Bronchial epithelial cell (primary cell): Measurements from ENCODE around the gene IFIT2. TPM values are rescaled to one million over a fixed set of nuclear protein-coding genes. Genes with fewer than 3 reads are reported as not detected.
A peak's percentile ranks its signal among the peaks of the same experiment; 100 is the strongest.

Experiments used
- DNase-seq: peaks from one replicate; pipeline ENCODE4 v3.0.0-alpha.2; 2010; ENCODE audit warnings: low read depth
- FAIRE-seq: peaks from 2 replicates; lab custom pipeline; 2011; peaks lifted over from hg19 to GRCh38; lab: Jason Lieb, UNC
- H3K27me3 ChIP-seq: 2 replicates; pipeline ENCODE4 v1.5.1; 2011; ENCODE audit warnings: low read length; ENCODE audit not compliant: control insufficient read depth, insufficient read depth
- H3K36me3 ChIP-seq: 2 replicates; pipeline ENCODE4 v1.5.1; 2011; ENCODE audit warnings: low read length; ENCODE audit not compliant: control insufficient read depth, insufficient read depth
- H3K4me3 ChIP-seq: 2 replicates; pipeline ENCODE4 v1.5.1; 2011; ENCODE audit warnings: mild to moderate bottlenecking, low read depth, low read length, control low read depth
- total RNA-seq: library from RNA; depleted of rRNA; stranded (reverse); fragments of >200 nt; gene quantifications from 2 replicates; pipeline ENCODE4 v1.2.1, GENCODE V29; 2014
- TF ChIP-seq, protein P1 (sequence below): IDR thresholded peaks from 2 replicates; pipeline ENCODE4 v1.5.1; 2011; ENCODE audit warnings: mild to moderate bottlenecking, moderate library complexity, low read length, control low read depth, inconsistent platforms; ENCODE audit not compliant: insufficient read depth, severe bottlenecking

Gene IFIT2
- total RNA-seq, 1 donor from 2014 or later, result 0.26 TPM

DNA sequence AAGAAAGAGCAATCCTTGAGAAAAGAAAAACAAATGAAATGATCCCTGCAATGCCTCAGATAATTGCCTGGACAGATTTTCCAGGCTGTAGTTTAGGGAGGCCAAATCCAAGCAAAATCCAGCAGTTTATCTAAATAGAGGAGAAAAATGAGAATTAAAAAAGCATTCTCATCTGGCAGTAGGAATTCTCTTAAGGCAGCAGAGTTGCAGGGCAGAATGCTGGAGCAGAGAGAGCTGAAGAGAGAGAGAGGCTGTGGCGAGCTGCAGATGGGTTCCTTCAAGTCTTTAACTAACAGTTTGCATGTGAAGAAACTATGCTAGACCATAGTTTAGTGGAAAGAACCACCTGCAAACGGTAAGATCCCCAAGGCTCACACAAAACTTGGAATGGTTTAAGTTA lies 44.3 kb upstream of the IFIT2 start:
- TF ChIP-seq, protein P1, sequence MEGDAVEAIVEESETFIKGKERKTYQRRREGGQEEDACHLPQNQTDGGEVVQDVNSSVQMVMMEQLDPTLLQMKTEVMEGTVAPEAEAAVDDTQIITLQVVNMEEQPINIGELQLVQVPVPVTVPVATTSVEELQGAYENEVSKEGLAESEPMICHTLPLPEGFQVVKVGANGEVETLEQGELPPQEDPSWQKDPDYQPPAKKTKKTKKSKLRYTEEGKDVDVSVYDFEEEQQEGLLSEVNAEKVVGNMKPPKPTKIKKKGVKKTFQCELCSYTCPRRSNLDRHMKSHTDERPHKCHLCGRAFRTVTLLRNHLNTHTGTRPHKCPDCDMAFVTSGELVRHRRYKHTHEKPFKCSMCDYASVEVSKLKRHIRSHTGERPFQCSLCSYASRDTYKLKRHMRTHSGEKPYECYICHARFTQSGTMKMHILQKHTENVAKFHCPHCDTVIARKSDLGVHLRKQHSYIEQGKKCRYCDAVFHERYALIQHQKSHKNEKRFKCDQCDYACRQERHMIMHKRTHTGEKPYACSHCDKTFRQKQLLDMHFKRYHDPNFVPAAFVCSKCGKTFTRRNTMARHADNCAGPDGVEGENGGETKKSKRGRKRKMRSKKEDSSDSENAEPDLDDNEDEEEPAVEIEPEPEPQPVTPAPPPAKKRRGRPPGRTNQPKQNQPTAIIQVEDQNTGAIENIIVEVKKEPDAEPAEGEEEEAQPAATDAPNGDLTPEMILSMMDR, result no peak
- no peaks in the 10 kb centered on the region for H3K36me3 ChIP-seq
- H3K4me3 ChIP-seq, result no peak overlapping the region
- no peak for FAIRE-seq
- H3K27me3 ChIP-seq, result no peaks in the 10 kb centered on the region
- DNase-seq, result no peak

DNA sequence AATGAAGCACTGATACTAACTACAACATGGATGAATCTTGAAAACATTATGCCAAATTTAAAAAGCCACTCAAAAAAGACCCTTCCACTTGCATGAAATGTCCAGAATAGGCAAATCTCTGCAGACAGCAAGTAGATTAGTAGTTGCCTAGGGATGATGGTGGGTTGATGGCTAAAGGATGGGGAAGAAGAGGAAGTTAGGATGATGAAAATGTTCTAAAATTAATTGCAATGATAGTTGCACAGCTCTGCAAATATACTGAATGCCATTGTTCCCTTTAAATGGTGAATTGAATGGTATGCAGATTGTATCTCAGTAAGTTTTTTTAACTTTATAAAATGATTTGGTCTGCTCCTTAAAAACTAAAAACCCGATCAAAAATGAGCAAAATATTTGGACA lies 43.0 kb upstream of the IFIT2 start:
- no peaks in the 10 kb centered on the region for H3K27me3 ChIP-seq
- TF ChIP-seq, protein P1, result no peak
- DNase-seq, result no peak
- FAIRE-seq, result no peak
- no peak overlapping the region for H3K4me3 ChIP-seq
- no peaks in the 10 kb centered on the region for H3K36me3 ChIP-seq

DNA sequence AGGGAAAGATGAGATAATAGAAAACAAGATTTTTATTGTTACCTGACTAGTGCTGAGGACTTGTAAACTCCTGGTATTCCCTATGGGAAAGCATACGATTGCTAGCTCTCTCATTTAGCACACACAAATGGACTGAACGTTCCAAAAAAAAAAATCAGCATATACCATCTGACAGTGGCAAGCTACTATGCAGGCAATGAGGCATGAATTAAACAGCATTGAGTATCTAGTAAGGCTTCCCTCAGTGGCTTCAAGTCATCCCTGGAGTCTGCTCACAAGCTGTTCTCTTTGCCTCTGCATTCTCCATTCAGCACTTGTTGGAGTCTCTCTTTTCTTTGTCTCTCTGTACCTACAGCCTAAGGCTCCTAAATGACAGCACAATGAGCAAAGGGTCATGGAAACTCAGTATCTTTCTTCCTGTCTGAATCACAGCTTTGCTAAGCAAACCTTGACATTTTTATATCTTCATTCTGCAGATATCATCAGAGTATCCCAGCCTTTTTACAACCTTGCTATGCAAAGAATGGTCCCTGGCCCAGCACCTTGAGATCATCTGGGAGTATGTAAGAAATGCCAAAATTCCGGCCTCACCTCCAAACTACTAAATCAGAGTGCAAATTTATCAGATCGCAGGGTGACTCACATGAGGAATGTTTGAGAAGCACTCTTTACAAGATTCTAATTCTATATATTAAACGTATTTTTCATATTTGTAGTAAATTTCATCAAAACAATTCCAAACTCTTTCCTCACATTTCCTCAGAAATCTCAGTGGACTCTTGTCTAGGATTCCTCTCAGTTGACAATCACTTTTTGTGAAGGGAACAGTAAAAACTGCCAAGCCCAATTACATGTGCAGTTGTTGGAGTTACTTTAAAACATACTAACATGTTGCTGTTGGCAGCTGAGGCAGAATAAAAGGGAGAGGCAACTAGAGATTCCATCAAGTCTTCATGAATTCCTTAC lies 39.5 kb upstream of the IFIT2 start:
- TF ChIP-seq, protein P1, result no peak
- Histone ChIP-seq H3K4me3 (no peak overlapping the region), H3K36me3 (no peaks in the 10 kb centered on the region), H3K27me3 (no peaks in the 10 kb centered on the region)
- FAIRE-seq, result no peak
- DNase-seq, result peak; percentile 73

- no peak overlapping the region for H3K4me3 ChIP-seq
- FAIRE-seq (no peak), DNase-seq (no peak)
- no peaks in the 10 kb centered on the region for H3K36me3 ChIP-seq
- no peaks in the 10 kb centered on the region for H3K27me3 ChIP-seq
- TF ChIP-seq, protein P1, result no peak
Observed at GRCh38 chr10:89263091-89263490, 38.8 kb upstream of the IFIT2 start.

DNA sequence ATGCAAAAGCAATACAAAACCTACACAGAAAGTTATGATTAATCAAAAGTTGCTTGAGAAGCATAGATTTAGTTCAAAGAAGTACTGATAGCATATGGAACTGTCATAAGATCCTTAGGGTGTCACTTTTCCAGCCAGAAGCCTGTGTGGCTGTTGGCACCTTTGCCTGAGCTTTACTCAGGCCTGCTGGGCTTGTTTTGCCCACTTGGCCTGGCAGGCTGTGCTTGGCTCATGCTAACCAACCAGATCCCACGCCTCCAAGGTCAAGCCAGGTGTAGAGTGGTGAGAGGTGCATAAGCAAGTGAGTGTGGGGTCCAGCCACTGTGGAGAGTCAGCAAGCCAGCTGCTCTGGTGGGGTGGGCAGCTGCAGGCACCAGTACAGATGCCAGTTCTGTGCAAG lies 38.3 kb upstream of the IFIT2 start:
- DNase-seq (no peak), FAIRE-seq (no peak)
- no peak overlapping the region for H3K4me3 ChIP-seq
- no peaks in the 10 kb centered on the region for H3K36me3 ChIP-seq
- H3K27me3 ChIP-seq, result no peaks in the 10 kb centered on the region
- TF ChIP-seq, protein P1, result no peak
